ENCODE data around the gene NOTCH2NLA.
"Not testable (repeated sequence)": the region's sequence is repeated elsewhere in the genome, so short reads cannot be mapped to it uniquely, and the experiment has no call there.

NOTCH2NLA gene

GRCh38 chr1:146228710-146229477, at the start of gene NOTCH2NLA:
TSS of gene NOTCH2NLA (minus strand) at chr1:146229021. CDS start at chr1:146189337, 39,684 bp downstream.
- not testable (repeated sequence) for DNase-seq

GRCh38 chr1:146278346-146278745, 49.5 kb upstream of the NOTCH2NLA start:
- DNase-seq = not testable (repeated sequence)

DNA sequence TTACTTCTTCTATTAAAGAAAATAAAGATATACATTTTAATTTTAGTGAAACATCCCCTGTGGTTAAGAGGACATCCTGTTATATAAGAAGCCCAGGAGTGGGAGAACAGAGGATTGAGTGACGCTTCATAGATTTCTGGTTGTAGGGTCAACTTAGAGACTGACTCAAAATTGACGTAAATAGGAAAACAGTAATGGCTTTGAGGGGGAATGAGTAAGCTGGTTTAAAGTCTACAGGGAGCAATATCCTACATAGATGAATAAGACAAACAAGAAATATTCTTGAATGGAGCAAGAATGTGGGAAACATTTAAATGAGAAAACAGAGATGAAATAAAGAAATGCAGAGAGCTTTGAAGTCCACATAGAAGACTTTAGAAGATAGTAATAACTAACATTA, 48.3 kb upstream of the NOTCH2NLA start:
- DNase-seq = not testable (repeated sequence)

DNA sequence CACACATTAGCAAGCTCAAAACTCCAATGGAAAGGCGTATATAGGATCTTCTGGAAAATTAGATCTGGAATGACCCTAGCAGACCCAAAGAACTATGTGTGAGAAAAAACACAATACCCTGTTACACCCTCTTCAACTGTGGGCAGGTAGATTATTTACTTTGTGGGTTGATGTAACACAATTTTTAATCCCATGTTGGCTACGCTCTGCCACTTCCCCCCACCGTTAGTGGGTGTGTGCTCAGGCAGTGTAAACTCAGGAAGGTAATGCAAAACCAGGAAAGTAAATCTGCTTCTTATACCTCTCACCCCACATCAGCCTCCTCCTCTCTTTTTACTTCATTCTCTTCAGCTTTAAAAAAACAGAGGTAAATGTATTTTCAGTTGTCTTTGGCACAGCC, 45.3 kb upstream of the NOTCH2NLA start:
- not testable (repeated sequence) for DNase-seq

- not testable (repeated sequence) for DNase-seq
Measured at GRCh38 chr1:146273194-146273593, 44.4 kb upstream of the NOTCH2NLA start.

- not testable (repeated sequence) for DNase-seq
Measured at GRCh38 chr1:146272734-146273133, 43.9 kb upstream of the NOTCH2NLA start.

DNA sequence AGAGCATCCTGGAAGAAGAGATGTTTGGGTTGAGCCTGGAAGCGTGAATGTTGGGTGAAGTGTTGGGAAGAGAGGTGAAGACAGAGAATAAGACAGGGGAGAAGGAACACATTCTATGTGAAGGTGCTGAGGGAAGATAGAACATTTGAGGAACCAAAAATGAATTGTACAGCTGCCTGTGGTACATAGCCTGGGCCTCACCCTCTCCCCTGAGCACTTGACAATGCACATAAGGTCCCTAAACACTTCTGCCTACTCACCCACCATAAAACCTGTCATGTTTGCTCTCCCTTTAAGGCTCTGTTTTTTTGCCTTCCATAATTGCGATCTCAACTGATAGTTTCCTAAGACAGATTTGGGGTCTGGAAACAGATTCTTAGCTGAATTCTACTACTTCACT, 43.2 kb upstream of the NOTCH2NLA start:
- DNase-seq = not testable (repeated sequence)

- DNase-seq = not testable (repeated sequence)
Measured at GRCh38 chr1:146270129-146270528, 41.3 kb upstream of the NOTCH2NLA start.

DNA sequence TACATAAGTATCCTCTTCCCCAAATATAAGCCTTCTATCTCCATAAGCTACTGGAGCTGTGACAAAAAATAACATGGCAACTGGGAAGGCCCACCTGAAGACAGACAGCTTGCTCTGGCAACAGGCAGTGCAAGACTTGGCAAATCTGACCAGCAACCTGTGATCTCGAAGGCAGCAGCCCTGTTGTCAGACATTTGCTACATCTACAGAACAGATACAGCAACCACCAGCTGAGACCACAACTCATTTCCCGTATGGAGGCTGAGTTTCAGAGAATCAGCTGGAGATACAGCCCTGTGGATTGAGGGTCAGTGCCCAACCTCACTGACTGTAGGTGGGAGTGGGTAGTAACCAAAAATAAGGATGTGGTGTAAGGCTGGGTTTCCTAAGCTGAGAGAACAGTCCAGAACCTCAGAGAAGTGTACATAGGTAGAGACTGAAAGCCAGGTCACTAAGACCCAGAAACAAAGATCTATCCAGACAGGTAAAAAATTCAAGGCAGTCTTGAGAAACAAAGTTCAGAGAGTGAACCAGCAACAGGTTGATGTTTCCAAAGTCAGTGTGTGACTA, 37.4 kb upstream of the NOTCH2NLA start:
- not testable (repeated sequence) for DNase-seq

GRCh38 chr1:146264761-146265160, 35.9 kb upstream of the NOTCH2NLA start:
- not testable (repeated sequence) for DNase-seq

DNA sequence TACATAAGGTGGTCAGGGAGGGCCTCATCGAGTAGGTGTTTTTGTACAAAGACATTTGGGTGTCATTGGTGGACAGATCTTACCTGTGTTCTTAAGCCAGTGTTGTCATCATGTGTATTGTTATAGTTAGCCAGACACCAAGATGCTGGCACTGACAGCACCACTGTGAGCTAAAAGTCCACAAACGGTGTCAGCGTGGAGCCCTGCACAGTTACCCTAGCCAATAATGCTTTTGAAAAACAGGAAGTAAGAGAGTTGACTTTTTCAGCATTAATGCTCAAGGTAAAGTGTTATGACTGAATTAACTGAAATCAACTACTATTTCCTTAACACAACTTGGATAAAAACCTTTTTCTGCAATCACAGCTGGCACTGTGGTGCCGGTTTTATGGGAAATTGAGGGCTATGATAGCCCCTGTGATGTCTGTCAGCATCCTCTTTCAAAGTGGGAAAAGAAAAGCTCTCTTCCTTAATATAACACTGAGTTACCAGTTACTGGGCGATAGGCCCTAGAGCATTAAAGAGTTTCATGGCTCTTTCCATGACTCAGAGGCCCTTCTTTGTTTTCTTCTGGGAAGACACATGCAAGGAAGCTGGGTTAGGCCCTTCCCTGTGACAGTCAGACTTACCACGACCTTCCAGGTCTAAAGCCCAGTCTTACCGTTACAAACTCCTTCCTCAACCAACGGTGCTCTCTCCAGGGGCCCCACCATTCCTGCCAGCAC, 31.3 kb upstream of the NOTCH2NLA start:
- DNase-seq = not testable (repeated sequence)

DNA sequence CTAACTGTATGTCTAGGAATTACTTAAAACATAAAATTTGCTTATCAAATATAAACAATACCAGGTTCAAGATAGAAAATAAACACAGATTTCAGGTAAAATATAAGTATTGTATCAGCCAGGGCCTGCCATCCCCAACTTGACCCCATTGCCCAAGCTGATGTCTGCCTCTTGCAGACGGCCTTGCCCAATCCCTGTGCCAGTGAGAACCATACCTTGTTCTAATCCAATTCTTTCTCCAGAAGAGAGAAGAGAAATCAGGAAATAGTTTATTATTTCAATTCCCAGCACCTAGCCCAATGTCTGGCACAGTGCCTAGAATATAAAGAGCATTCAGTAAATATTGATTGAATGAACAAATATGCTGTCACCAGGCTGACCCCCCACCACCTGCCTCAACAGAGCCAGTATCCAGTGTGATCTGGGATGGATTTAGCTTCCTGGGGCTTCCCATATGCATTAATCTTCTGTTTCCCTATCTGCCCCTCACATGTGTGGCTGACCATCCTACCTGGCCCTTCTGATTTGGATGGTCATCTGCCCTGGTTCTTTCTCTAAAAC, 29.3 kb upstream of the NOTCH2NLA start:
- DNase-seq = not testable (repeated sequence)

GRCh38 chr1:146254569-146255197, 25.9 kb upstream of the NOTCH2NLA start:
- not testable (repeated sequence) for DNase-seq

GRCh38 chr1:146253249-146253855, 24.5 kb upstream of the NOTCH2NLA start:
- DNase-seq = not testable (repeated sequence)

DNA sequence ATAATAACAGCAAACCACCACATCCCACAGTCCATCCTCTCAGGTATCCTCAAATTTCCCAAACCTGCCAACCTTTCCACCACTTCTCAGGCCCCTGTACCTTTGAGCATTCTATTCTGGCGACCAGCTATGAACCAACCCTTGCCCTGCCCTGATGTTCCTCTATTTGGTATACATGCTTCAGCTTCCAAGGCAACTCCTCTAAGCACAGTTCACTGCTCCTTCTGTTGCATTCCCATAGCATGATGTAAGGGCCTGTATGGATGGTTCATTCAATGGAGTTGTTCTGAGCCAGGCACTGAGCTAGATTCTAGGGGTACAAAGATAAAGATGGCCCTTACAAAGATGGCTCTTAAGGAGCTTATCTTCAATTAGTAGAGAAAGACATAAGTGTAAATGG, 22.7 kb upstream of the NOTCH2NLA start:
- DNase-seq = not testable (repeated sequence)

DNA sequence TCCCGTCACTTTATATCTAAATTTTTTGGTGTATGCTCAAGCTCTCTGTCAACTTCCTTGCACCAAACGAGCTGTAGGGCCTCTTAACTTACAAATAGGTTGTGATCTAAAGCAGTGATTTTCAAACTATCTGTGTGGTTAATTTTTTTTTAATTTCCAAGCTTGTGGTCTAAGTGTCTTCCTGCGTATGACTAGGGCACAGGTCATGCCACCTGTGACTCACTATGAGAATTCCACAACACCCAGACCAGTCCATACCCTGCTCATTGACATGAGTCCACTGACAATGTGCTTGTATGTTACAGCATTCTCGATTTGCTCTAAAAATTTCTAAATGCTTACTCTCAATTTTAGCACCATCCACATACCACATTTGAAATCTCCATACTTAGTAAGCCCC, 19.8 kb upstream of the NOTCH2NLA start:
- DNase-seq = not testable (repeated sequence)

GRCh38 chr1:146236626-146237025, 7.8 kb upstream of the NOTCH2NLA start:
- not testable (repeated sequence) for DNase-seq

- not testable (repeated sequence) for DNase-seq
Measured at GRCh38 chr1:146236026-146236601, 7.3 kb upstream of the NOTCH2NLA start.

- DNase-seq = not testable (repeated sequence)
Measured at GRCh38 chr1:146228144-146228682, 608 bp downstream of the NOTCH2NLA start.

DNA sequence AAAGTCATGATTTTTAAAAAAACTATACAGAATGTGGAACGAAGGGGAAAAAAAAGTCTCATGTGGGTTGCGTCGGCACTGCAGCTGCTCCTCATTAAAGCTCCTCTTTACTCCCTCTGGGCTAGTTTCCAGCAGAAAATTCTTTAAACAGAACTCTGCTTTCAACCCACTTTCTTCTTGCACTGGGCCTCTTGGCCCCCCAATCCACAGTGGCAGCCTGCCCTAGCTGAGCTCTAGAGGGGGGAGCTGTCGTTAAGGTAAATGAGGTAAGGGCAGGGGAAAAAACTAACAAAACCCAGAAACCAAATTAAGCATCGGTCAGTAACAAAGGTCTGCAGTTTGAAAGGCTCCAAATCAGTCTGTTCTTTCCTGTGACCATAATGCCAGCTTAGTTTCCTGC, 54.3 kb downstream of the NOTCH2NLA start:
- not testable (repeated sequence) for DNase-seq

- DNase-seq = not testable (repeated sequence)
Measured at GRCh38 chr1:146167740-146168139, 61.1 kb downstream of the NOTCH2NLA start.

- not testable (repeated sequence) for DNase-seq
Measured at GRCh38 chr1:146167273-146167672, 61.5 kb downstream of the NOTCH2NLA start.

Measured in SW 1271 (cell line).